H1 (cell line): ENCODE results near the gene NRXN3.

ENCODE experiments used
- RNF2 ChIP-seq: fragments of 200-900, 300-1000 bp; sonication (generic); IDR thresholded peaks from 2 replicates; pipeline ENCODE4 v1.7.1; 2016; ENCODE audit warnings: borderline replicate concordance, low read depth, mild to moderate bottlenecking, antibody characterized with exemption, low read length; ENCODE audit not compliant: poor library complexity, severe bottlenecking; ENCODE audit errors: missing control alignments
- YY1 ChIP-seq: IDR thresholded peaks from 2 replicates; pipeline ENCODE4 v1.6.1; 2011; ENCODE audit warnings: low read depth, mild to moderate bottlenecking, low read length
- TF ChIP-seq, protein P1 (sequence below), 3 experiments: IDR thresholded peaks; 1 replicate in 2 of 3; 2 replicates in 1 of 3; pipeline versions ENCODE4 v1.5.1 to v1.6.1; 2011; ENCODE audit warnings: low read length in 3 of 3, mild to moderate bottlenecking in 3 of 3, inconsistent platforms in 2 of 3, low read depth in 1 of 3, moderate library complexity in 1 of 3; ENCODE audit not compliant: insufficient read depth in 1 of 3; ENCODE audit errors: control extremely low read depth in 1 of 3

DNA sequence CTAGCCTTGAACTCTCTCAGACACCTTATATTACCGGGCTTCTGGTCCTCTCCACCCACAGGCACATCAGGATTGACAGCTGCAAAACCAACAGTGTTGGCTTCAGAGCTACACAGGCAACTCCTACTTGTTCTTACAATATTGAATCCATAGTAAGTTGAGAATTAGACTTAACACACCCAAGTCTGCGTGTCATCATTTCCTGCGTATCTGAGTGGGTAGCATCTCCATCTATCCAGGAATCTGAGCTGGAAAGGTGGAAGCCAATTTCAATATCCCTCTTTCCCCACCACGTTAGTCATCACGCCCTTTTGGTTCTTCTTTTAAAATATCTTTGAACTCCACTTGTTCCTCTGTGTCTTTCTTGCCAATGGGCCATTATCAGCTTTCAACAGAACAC lies 37.2 kb downstream of the NRXN3 start:
- TF ChIP-seq, protein P1, sequence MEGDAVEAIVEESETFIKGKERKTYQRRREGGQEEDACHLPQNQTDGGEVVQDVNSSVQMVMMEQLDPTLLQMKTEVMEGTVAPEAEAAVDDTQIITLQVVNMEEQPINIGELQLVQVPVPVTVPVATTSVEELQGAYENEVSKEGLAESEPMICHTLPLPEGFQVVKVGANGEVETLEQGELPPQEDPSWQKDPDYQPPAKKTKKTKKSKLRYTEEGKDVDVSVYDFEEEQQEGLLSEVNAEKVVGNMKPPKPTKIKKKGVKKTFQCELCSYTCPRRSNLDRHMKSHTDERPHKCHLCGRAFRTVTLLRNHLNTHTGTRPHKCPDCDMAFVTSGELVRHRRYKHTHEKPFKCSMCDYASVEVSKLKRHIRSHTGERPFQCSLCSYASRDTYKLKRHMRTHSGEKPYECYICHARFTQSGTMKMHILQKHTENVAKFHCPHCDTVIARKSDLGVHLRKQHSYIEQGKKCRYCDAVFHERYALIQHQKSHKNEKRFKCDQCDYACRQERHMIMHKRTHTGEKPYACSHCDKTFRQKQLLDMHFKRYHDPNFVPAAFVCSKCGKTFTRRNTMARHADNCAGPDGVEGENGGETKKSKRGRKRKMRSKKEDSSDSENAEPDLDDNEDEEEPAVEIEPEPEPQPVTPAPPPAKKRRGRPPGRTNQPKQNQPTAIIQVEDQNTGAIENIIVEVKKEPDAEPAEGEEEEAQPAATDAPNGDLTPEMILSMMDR (IDR thresholded peaks at IDR 0.05; ENCODE audit: control extremely low read depth in 1 of 3, insufficient read depth in 1 of 3, low read depth in 1 of 3, low read length in 3 of 3), result no peak
- TF ChIP-seq YY1, result no peak
- TF ChIP-seq RNF2, result no peak
